B cell (primary cell): ENCODE results near the gene CMTR1. TPM values are rescaled to one million over a fixed set of nuclear protein-coding genes. Genes with fewer than 3 reads are reported as not detected.

Source experiments
- ATAC-seq: fragments of 200-7000 bp; cut with Tn5 transposase; one replicate; pipeline ENCODE4 v1.10.0; 2021; ENCODE audit warnings: low read depth, mild to moderate bottlenecking, moderate number of reproducible peaks, moderate library complexity
- CTCF ChIA-PET: fragments of 350-600 bp; sonication (Branson Sonifier 250); formaldehyde crosslinking; loops from one replicate; lab custom pipeline; 2021; ENCODE audit warnings: antibody characterized with exemption, inconsistent platforms; lab: Charles Lee
- POLR2A ChIA-PET: fragments of 350-600 bp; sonication (Branson Sonifier 250); formaldehyde crosslinking; loops from one replicate; lab custom pipeline; 2021; ENCODE audit warnings: antibody characterized with exemption; lab: Charles Lee
- DNase-seq: peaks from one replicate; pipeline ENCODE4 v3.0.0; 2013
- H2AFZ ChIP-seq: 2 replicates; pipeline ENCODE4 v1.6.1; 2012; ENCODE audit warnings: mild to moderate bottlenecking, low read depth, low read length; ENCODE audit not compliant: insufficient read depth, poor library complexity, severe bottlenecking
- H3K27ac ChIP-seq, 2 donors: 1 replicate in 1 of 2; 2 replicates in 1 of 2; pipeline ENCODE4 v1.5.1; 2012 to 2013; ENCODE audit warnings: low read length in 2 of 2, mild to moderate bottlenecking in 2 of 2, moderate library complexity in 1 of 2
- H3K27me3 ChIP-seq, 4 experiments: fragments of 200-600 bp in 1 of 4; sonication (generic) in 1 of 4; replicated peaks in 1 of 4; 1 replicate in 2 of 4; 2 replicates in 2 of 4; pipeline versions ENCODE4 v1.6.1 to v1.7.0; 2013 to 2016; ENCODE audit warnings: low read length in 3 of 4, mild to moderate bottlenecking in 2 of 4, mixed read lengths in 1 of 4, moderate library complexity in 1 of 4; ENCODE audit not compliant: insufficient read depth in 4 of 4, control insufficient read depth in 3 of 4; ENCODE audit errors: control extremely low read depth in 1 of 4
- H3K36me3 ChIP-seq, 2 experiments: replicated peaks in 1 of 2; 1 replicate in 1 of 2; 2 replicates in 1 of 2; pipeline versions ENCODE4 v1.6.1 to v1.7.1; 2013; ENCODE audit warnings: low read length in 1 of 2; ENCODE audit not compliant: insufficient read depth in 2 of 2, control insufficient read depth in 1 of 2; ENCODE audit errors: control extremely low read depth in 1 of 2, extremely low read depth in 1 of 2
- H3K4me1 ChIP-seq, 2 donors: fragments of 200-600 bp in 1 of 2; sonication (generic) in 1 of 2; 1 replicate in 1 of 2; 2 replicates in 1 of 2; pipeline versions ENCODE4 v1.5.1 to v1.6.1; 2013 to 2017; ENCODE audit warnings: low read length in 2 of 2; ENCODE audit not compliant: control insufficient read depth in 2 of 2, insufficient read depth in 2 of 2
- H3K4me2 ChIP-seq: replicated peaks from 2 replicates; pipeline ENCODE3; 2012; ENCODE audit warnings: mild to moderate bottlenecking, low read depth, low read length; ENCODE audit not compliant: poor library complexity, severe bottlenecking
- H3K4me3 ChIP-seq, 5 experiments: fragments of 200-600 bp in 1 of 5; sonication (generic) in 1 of 5; 1 replicate in 3 of 5; 2 replicates in 2 of 5; pipeline versions ENCODE4 v1.5.1 to v1.7.0; 2011 to 2016; ENCODE audit warnings: low read length in 4 of 5, mild to moderate bottlenecking in 4 of 5, low read depth in 2 of 5, control low read depth in 1 of 5, moderate library complexity in 1 of 5; ENCODE audit not compliant: insufficient read depth in 1 of 5; ENCODE audit errors: control extremely low read depth in 1 of 5, extremely low read depth in 1 of 5
- H3K79me2 ChIP-seq: fragments of 200-600 bp; sonication (generic); one replicate; pipeline ENCODE4 v1.6.0; 2016; ENCODE audit warnings: low read length; ENCODE audit not compliant: control insufficient read depth, insufficient read depth
- H3K9ac ChIP-seq: fragments of 200-600 bp; sonication (generic); 2 replicates; pipeline ENCODE4 v1.6.1; 2017; ENCODE audit warnings: mild to moderate bottlenecking, low read length, moderate library complexity
- H3K9me3 ChIP-seq, 3 donors: one replicate each; pipeline versions ENCODE4 v1.6.1 to v1.7.1; 2013; ENCODE audit warnings: low read length in 2 of 3; ENCODE audit not compliant: control insufficient read depth in 2 of 3, insufficient read depth in 1 of 3; ENCODE audit errors: control extremely low read depth in 1 of 3
- H4K20me1 ChIP-seq: 2 replicates; pipeline ENCODE4 v1.6.0; 2012; ENCODE audit warnings: mild to moderate bottlenecking, low read length; ENCODE audit not compliant: insufficient read depth, control insufficient read depth, poor library complexity, severe bottlenecking
- H3K27ac Mint-ChIP-seq: one replicate; pipeline ENCODE4 v1.8.0; 2021; ENCODE audit warnings: mixed read lengths
- H3K27me3 Mint-ChIP-seq: one replicate; pipeline ENCODE4 v1.8.0; 2021; ENCODE audit warnings: mixed read lengths
- H3K4me1 Mint-ChIP-seq: one replicate; pipeline ENCODE4 v1.8.0; 2021; ENCODE audit warnings: mixed read lengths
- H3K4me3 Mint-ChIP-seq: one replicate; pipeline ENCODE4 v1.8.0; 2021; ENCODE audit warnings: mixed read lengths
- H3K9me3 Mint-ChIP-seq: one replicate; pipeline ENCODE4 v1.8.0; 2022; ENCODE audit warnings: mixed read lengths; ENCODE audit not compliant: insufficient read depth
- EZH2 ChIP-seq: IDR thresholded peaks from 2 replicates; pipeline ENCODE4 v1.6.1; 2012; ENCODE audit warnings: borderline replicate concordance, low read depth, mild to moderate bottlenecking, moderate library complexity, low read length; ENCODE audit not compliant: insufficient read depth, poor library complexity, severe bottlenecking
- WGBS: methylation state at CpG from one replicate; pipeline ENCODE4 v1.1.5; 2013; ENCODE audit warnings: missing lambda C conversion rate; ENCODE audit not compliant: insufficient coverage; 5-methylcytosine and 5-hydroxymethylcytosine counted together
- intact Hi-C: fragments of 100-400 bp; cut with micrococcal nuclease; formaldehyde crosslinking; loops from one replicate; pipeline ENCODE4 v1.10.0; 2022
- polyA plus RNA-seq: library from polyadenylated mRNA; depleted of rRNA; stranded (reverse); fragments of >200 nt; gene quantifications from 2 replicates; pipeline ENCODE4 v1.2.3, GENCODE V29; 2012
- total RNA-seq, 2 donors: library from RNA; stranded (reverse); fragments of 120-200 nt in 1 of 2; gene quantifications; 1 replicate in 1 of 2; 2 replicates in 1 of 2; pipeline versions ENCODE4 v1.2.3 to v1.2.4, GENCODE V29; 2013 to 2022
- TF ChIP-seq, protein P1 (sequence below): fragments of 200-600 bp; IDR thresholded peaks from one replicate; pipeline ENCODE4 v1.8.0; 2022; ENCODE audit warnings: antibody characterized with exemption, mild to moderate bottlenecking

Gene CMTR1
- total and polyA plus RNA-seq, 2 donors (not counting 1 experiment from before 2014, with no cell fraction given): 46.0 to 82.9 TPM

DNA sequence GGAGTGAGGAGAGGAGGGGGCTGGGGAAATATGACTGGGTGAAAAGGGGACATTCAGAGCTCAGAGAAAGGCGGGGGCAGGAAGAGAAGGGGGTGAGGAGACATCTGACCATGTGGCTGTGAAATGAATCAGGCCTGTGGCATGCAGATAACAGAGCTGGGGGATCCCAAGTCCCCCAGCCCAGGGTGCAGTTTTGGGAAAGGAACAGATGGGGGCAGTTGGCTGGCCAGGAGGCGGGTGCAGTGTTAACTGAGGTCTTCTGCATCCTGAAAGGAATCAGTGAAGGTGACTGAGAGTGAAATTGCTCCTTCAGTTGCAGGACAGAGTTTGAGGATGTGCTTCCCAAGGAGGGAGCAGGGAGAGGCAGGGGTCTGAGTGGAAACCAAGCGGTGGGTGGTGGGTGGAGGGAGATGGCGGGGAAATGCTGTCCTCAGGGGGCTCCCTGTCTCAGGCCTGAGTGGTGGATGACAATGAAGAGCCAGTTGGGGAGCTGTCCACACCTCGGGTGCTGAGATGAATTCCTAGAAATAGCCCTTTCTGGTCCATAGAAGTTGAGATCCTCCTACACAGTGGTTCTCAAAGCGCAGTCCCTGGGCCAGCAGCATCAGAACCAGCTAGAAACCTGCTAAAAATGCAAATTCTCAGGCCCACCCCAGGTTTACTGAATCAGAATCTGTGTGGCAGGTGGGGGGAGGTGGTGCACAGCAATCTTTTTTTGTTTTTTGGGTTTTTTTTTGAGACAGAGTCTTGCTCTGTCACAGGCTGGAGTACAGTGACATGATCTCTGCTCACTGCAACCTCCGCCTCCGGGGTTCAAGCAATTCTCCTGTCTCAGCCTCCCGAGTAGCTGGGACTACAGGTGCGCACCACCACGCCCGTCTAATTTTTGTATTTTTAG is 92.7 kb downstream of the CMTR1 start:
- CTCF ChIA-PET: interaction anchor here (0.7 to 1.5 kb wide), 4 partner anchors 12 to 54 kb away, joined by 3 to 4 read pairs (median 3); no protein-coding TSS in a partner anchor
- WGBS: 70% methylated on average over 6 of the region's 12 CpGs

More for the DNA sequence above, 92.7 kb downstream of the CMTR1 start:
- H4K20me1 ChIP-seq: no peaks in the 10 kb centered on the region
- Mint-ChIP-seq H3K27me3 (peaks cover 28% of the 10 kb centered on the region), H3K27ac (no peak overlapping the region), H3K9me3 (no peaks in the 10 kb centered on the region), H3K4me3 (no peak overlapping the region), H3K4me1 (peaks cover 13% of the 10 kb centered on the region)
- peaks cover 9 to 21% of the 10 kb centered on the region in 2 donors for H3K4me1 ChIP-seq
- H2AFZ ChIP-seq: no peak overlapping the region
- intact Hi-C loops: no loop called here
- no peak overlapping the region for H3K27ac ChIP-seq
- peaks cover 0 to 12% (median 2%) of the 10 kb centered on the region in 4 experiments for H3K27me3 ChIP-seq
- DNase-seq (no peak), ATAC-seq (no peak)
- TF ChIP-seq EZH2: no peak
- TF ChIP-seq, protein P1, sequence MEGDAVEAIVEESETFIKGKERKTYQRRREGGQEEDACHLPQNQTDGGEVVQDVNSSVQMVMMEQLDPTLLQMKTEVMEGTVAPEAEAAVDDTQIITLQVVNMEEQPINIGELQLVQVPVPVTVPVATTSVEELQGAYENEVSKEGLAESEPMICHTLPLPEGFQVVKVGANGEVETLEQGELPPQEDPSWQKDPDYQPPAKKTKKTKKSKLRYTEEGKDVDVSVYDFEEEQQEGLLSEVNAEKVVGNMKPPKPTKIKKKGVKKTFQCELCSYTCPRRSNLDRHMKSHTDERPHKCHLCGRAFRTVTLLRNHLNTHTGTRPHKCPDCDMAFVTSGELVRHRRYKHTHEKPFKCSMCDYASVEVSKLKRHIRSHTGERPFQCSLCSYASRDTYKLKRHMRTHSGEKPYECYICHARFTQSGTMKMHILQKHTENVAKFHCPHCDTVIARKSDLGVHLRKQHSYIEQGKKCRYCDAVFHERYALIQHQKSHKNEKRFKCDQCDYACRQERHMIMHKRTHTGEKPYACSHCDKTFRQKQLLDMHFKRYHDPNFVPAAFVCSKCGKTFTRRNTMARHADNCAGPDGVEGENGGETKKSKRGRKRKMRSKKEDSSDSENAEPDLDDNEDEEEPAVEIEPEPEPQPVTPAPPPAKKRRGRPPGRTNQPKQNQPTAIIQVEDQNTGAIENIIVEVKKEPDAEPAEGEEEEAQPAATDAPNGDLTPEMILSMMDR: no peak
- H3K4me3 ChIP-seq: no peak overlapping the region
- no peaks in the 10 kb centered on the region for H3K79me2 ChIP-seq
- H3K9ac ChIP-seq: no peak overlapping the region
- no peak overlapping the region for H3K4me2 ChIP-seq
- POLR2A ChIA-PET: no interaction called here
- H3K36me3 ChIP-seq: no peaks in the 10 kb centered on the region
- H3K9me3 ChIP-seq: peaks cover 0 to 3% (median 0%) of the 10 kb centered on the region in 3 donors
